Endothelial cell of umbilical vein (primary cell): ENCODE results near the gene PTTG1IP.

Experiments
- EZH2 ChIP-seq: IDR thresholded peaks from 2 replicates; pipeline ENCODE4 v1.6.1; 2012; ENCODE audit warnings: borderline replicate concordance, low read depth, mild to moderate bottlenecking, moderate library complexity, low read length, inconsistent platforms; ENCODE audit not compliant: severe bottlenecking
- FOS ChIP-seq: IDR thresholded peaks from 2 replicates; pipeline ENCODE4 v1.6.1; 2011; ENCODE audit warnings: mild to moderate bottlenecking, low read length, moderate library complexity, borderline replicate concordance; ENCODE audit not compliant: insufficient read depth
- GATA2 ChIP-seq: IDR thresholded peaks from 2 replicates; pipeline ENCODE4 v1.7.0; 2011; ENCODE audit warnings: low read depth, mild to moderate bottlenecking, moderate library complexity, mixed read lengths, low read length; ENCODE audit not compliant: insufficient read length, insufficient read depth
- JUN ChIP-seq: IDR thresholded peaks from 2 replicates; pipeline ENCODE4 v1.6.1; 2011; ENCODE audit warnings: borderline replicate concordance, low read depth; ENCODE audit not compliant: insufficient read length, insufficient read depth
- MYC ChIP-seq: IDR thresholded peaks from one replicate; pipeline ENCODE4 v1.6.1; 2011; ENCODE audit warnings: mild to moderate bottlenecking, low read depth, low read length
- POLR2A ChIP-seq: IDR thresholded peaks from 2 replicates; pipeline ENCODE4 v1.6.1; 2012; ENCODE audit warnings: low read depth, mild to moderate bottlenecking, control low read depth, low read length
- POLR2AphosphoS5 ChIP-seq: IDR thresholded peaks from 2 replicates; pipeline ENCODE4 v1.6.1; 2012; ENCODE audit warnings: low read depth, mild to moderate bottlenecking, control low read depth, low read length, moderate library complexity; ENCODE audit not compliant: insufficient read depth
- TF ChIP-seq, protein P1 (sequence below), 2 donors: IDR thresholded peaks; 1 replicate in 1 of 2; 2 replicates in 1 of 2; pipeline ENCODE4 v1.5.1; 2011; ENCODE audit warnings: low read length in 2 of 2, mild to moderate bottlenecking in 2 of 2, moderate library complexity in 2 of 2, control low read depth in 1 of 2, inconsistent platforms in 1 of 2, low read depth in 1 of 2; ENCODE audit not compliant: insufficient read depth in 1 of 2; ENCODE audit errors: extremely low read depth in 1 of 2
- TF ChIP-seq, protein P2 (sequence below): IDR thresholded peaks from 2 replicates; pipeline ENCODE4 v1.6.1; 2011; ENCODE audit not compliant: insufficient read depth, insufficient read length

- TF ChIP-seq, protein P1, sequence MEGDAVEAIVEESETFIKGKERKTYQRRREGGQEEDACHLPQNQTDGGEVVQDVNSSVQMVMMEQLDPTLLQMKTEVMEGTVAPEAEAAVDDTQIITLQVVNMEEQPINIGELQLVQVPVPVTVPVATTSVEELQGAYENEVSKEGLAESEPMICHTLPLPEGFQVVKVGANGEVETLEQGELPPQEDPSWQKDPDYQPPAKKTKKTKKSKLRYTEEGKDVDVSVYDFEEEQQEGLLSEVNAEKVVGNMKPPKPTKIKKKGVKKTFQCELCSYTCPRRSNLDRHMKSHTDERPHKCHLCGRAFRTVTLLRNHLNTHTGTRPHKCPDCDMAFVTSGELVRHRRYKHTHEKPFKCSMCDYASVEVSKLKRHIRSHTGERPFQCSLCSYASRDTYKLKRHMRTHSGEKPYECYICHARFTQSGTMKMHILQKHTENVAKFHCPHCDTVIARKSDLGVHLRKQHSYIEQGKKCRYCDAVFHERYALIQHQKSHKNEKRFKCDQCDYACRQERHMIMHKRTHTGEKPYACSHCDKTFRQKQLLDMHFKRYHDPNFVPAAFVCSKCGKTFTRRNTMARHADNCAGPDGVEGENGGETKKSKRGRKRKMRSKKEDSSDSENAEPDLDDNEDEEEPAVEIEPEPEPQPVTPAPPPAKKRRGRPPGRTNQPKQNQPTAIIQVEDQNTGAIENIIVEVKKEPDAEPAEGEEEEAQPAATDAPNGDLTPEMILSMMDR (IDR thresholded peaks at IDR 0.05; ENCODE audit: extremely low read depth in 1 of 2, insufficient read depth in 1 of 2, low read depth in 1 of 2, low read length in 2 of 2), result no peak
- TF ChIP-seq GATA2 (no peak), POLR2A (no peak), POLR2AphosphoS5 (no peak), MYC (no peak), FOS (no peak), JUN (no peak), EZH2 (no peak)
- TF ChIP-seq, protein P2, sequence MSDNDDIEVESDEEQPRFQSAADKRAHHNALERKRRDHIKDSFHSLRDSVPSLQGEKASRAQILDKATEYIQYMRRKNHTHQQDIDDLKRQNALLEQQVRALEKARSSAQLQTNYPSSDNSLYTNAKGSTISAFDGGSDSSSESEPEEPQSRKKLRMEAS, result no peak
Measured at GRCh38 chr21:44844256-44844655, 29.2 kb downstream of the PTTG1IP start.
